Ishikawa (cell line): ENCODE data around the gene ECEL1.

Experiments
- CEBPB ChIP-seq: IDR thresholded peaks from 2 replicates; pipeline ENCODE4 v1.6.1; 2012
- CREB1 ChIP-seq: IDR thresholded peaks from 2 replicates; pipeline ENCODE4 v1.6.1; 2012; ENCODE audit warnings: low read depth
- EGR1 ChIP-seq: IDR thresholded peaks from 2 replicates; pipeline ENCODE4 v1.6.1; 2012
- EP300 ChIP-seq: IDR thresholded peaks from 2 replicates; pipeline ENCODE4 v1.6.1; 2012; ENCODE audit warnings: borderline replicate concordance
- FOXM1 ChIP-seq: IDR thresholded peaks from 2 replicates; pipeline ENCODE4 v1.6.1; 2012; ENCODE audit warnings: low read depth, borderline replicate concordance
- NFIC ChIP-seq: IDR thresholded peaks from 2 replicates; pipeline ENCODE4 v1.6.1; 2012
- RAD21 ChIP-seq: IDR thresholded peaks from 2 replicates; pipeline ENCODE4 v1.6.1; 2012; ENCODE audit warnings: low read depth
- TAF1 ChIP-seq: IDR thresholded peaks from 2 replicates; pipeline ENCODE4 v1.6.1; 2012; ENCODE audit warnings: low read depth, mild to moderate bottlenecking
- TCF12 ChIP-seq: IDR thresholded peaks from 2 replicates; pipeline ENCODE4 v1.6.1; 2012; ENCODE audit warnings: low read depth
- TEAD4 ChIP-seq: IDR thresholded peaks from 2 replicates; pipeline ENCODE4 v1.6.1; 2012
- YY1 ChIP-seq: IDR thresholded peaks from 2 replicates; pipeline ENCODE4 v1.6.1; 2012; ENCODE audit warnings: low read depth
- ZBTB7A ChIP-seq: IDR thresholded peaks from 2 replicates; pipeline ENCODE4 v1.6.1; 2012; ENCODE audit warnings: low read depth
- TF ChIP-seq, protein P1 (sequence below): IDR thresholded peaks from 2 replicates; pipeline ENCODE4 v1.6.1; 2012
- TF ChIP-seq, protein P2 (sequence below): IDR thresholded peaks from 2 replicates; pipeline ENCODE4 v1.6.1; 2012; ENCODE audit warnings: low read depth, mild to moderate bottlenecking
- TF ChIP-seq, protein P3 (sequence below): IDR thresholded peaks from 2 replicates; pipeline ENCODE4 v1.6.1; 2012

The ECEL1 gene

GRCh38 chr2:232485348-232485756 lies 2.3 kb downstream of the ECEL1 start:
- TF ChIP-seq TCF12 (no peak), EGR1 (no peak), FOXM1 (no peak), YY1 (no peak), RAD21 (no peak), TEAD4 (no peak), CREB1 (no peak)
- TF ChIP-seq, protein P1, sequence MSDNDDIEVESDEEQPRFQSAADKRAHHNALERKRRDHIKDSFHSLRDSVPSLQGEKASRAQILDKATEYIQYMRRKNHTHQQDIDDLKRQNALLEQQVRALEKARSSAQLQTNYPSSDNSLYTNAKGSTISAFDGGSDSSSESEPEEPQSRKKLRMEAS, result no peak
- TF ChIP-seq, protein P2, sequence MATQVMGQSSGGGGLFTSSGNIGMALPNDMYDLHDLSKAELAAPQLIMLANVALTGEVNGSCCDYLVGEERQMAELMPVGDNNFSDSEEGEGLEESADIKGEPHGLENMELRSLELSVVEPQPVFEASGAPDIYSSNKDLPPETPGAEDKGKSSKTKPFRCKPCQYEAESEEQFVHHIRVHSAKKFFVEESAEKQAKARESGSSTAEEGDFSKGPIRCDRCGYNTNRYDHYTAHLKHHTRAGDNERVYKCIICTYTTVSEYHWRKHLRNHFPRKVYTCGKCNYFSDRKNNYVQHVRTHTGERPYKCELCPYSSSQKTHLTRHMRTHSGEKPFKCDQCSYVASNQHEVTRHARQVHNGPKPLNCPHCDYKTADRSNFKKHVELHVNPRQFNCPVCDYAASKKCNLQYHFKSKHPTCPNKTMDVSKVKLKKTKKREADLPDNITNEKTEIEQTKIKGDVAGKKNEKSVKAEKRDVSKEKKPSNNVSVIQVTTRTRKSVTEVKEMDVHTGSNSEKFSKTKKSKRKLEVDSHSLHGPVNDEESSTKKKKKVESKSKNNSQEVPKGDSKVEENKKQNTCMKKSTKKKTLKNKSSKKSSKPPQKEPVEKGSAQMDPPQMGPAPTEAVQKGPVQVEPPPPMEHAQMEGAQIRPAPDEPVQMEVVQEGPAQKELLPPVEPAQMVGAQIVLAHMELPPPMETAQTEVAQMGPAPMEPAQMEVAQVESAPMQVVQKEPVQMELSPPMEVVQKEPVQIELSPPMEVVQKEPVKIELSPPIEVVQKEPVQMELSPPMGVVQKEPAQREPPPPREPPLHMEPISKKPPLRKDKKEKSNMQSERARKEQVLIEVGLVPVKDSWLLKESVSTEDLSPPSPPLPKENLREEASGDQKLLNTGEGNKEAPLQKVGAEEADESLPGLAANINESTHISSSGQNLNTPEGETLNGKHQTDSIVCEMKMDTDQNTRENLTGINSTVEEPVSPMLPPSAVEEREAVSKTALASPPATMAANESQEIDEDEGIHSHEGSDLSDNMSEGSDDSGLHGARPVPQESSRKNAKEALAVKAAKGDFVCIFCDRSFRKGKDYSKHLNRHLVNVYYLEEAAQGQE, result no peak
- TF ChIP-seq, protein P3, sequence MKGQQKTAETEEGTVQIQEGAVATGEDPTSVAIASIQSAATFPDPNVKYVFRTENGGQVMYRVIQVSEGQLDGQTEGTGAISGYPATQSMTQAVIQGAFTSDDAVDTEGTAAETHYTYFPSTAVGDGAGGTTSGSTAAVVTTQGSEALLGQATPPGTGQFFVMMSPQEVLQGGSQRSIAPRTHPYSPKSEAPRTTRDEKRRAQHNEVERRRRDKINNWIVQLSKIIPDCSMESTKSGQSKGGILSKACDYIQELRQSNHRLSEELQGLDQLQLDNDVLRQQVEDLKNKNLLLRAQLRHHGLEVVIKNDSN, result no peak

DNA sequence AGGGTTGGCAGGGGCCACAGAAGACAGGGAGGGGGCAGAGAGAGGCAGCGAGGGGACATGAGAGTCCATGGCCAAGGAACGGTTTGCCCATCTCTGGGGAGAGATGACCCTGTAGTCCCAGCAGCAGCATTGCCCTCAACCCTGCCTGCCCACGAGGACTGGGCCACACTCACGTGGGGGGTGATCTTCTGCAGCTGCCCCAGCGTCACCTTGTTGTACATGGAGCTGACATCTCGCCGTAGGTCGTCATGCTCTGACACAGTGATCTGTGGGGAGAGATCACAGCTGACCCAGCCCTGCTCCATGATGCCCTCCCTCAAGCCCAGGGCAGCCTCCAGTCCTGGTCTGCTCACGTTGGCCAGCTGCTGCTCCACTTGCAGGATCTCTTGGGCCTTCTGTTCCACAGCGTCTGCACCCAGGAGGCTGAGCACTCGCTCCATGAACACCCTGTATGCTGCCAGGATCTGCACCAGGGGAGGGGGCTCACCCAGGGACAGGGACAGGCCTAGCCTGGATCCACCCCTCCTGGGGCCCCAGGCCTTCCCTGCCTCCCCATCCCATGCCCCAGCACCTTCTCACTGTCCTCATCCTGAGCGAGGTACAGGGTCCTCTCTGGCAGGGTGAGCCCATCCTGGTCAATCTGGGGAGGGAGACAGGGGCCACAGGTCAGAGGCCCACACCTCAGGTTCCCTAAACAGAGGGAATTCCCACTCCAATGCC lies 2.8 kb downstream of the ECEL1 start:
- TF ChIP-seq NFIC, result no peak
- no peak for TF ChIP-seq TEAD4
- no peak for TF ChIP-seq CREB1
- TF ChIP-seq YY1, result no peak
- TF ChIP-seq, protein P1, result no peak
- TF ChIP-seq, protein P3, result no peak
- TF ChIP-seq CEBPB, result no peak
- no peak for TF ChIP-seq RAD21
- TF ChIP-seq, protein P2, result no peak
- TF ChIP-seq ZBTB7A, result no peak
- no peak for TF ChIP-seq FOXM1
- no peak for TF ChIP-seq EP300

- TF ChIP-seq TEAD4, result no peak
- no peak for TF ChIP-seq TAF1
- TF ChIP-seq EGR1, result no peak
- TF ChIP-seq, protein P1, result no peak
- no peak for TF ChIP-seq YY1
- TF ChIP-seq, protein P2, result no peak
- no peak for TF ChIP-seq NFIC
- TF ChIP-seq RAD21, result no peak
These were observed 3.6 kb downstream of the ECEL1 start for GRCh38 chr2:232483923-232484627.

DNA sequence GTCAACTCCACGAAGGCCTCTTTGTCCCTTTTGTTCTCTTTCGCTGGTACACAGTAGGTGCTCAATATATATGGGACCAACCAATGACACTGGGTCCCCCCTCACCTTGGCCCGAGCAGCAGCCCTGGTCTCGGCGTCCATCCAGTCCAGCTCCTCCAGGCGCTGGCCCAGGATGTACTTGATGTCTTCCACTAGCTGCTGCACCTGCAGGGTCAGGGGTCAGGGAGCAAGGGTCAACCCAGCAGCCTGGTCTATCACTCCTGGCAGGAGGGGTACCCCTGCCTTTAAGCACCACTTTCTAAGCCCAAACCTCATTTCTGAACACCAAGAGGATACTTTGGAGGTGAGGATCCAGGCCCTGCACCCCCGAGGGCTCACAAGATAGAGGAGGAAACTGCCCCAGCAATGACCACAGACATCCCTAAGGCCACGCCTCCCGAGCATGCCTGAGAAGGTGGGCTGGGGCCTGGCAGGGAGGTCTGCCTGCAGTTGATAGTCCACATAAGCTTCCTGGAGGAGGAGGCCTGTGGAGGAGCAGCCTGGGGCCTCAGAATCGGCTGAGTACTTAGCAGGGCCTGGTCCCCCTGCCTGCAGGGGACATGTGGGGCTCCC lies 4.2 kb downstream of the ECEL1 start:
- no peak for TF ChIP-seq EP300
- TF ChIP-seq, protein P3, result no peak
- TF ChIP-seq, protein P2, result no peak
- TF ChIP-seq CEBPB, result no peak
- no peak for TF ChIP-seq NFIC
